HUES64 (cell line): ENCODE measurements around the gene BRF1.

Experiments
- H3K27ac ChIP-seq: 2 replicates; pipeline ENCODE4 v1.7.0; 2013; ENCODE audit warnings: low read depth, low read length, inconsistent platforms
- H3K27me3 ChIP-seq: 2 replicates; pipeline ENCODE4 v1.6.1; 2013; ENCODE audit warnings: mild to moderate bottlenecking, low read length; ENCODE audit not compliant: insufficient read depth
- H3K36me3 ChIP-seq: 2 replicates; pipeline ENCODE4 v1.6.1; 2013; ENCODE audit warnings: mild to moderate bottlenecking, low read length; ENCODE audit not compliant: insufficient read depth
- H3K4me1 ChIP-seq: 2 replicates; pipeline ENCODE4 v1.6.1; 2013; ENCODE audit warnings: mild to moderate bottlenecking, low read length, moderate library complexity; ENCODE audit not compliant: insufficient read depth
- H3K4me3 ChIP-seq: 2 replicates; pipeline ENCODE4 v1.5.1; 2013; ENCODE audit warnings: mild to moderate bottlenecking, low read length, moderate library complexity
- H3K9ac ChIP-seq: 2 replicates; pipeline ENCODE4 v1.6.1; 2013; ENCODE audit warnings: mild to moderate bottlenecking, low read depth, low read length
- H3K9me3 ChIP-seq: 2 replicates; pipeline ENCODE4 v1.6.1; 2013; ENCODE audit warnings: low read depth, low read length; ENCODE audit not compliant: insufficient read depth
- WGBS: fragments of 150-250, 120-280 bp; methylation state at CpG from one replicate; pipeline ENCODE4 v1.1.7; 2013; ENCODE audit warnings: missing lambda C conversion rate; 5-methylcytosine and 5-hydroxymethylcytosine counted together

BRF1 gene

DNA sequence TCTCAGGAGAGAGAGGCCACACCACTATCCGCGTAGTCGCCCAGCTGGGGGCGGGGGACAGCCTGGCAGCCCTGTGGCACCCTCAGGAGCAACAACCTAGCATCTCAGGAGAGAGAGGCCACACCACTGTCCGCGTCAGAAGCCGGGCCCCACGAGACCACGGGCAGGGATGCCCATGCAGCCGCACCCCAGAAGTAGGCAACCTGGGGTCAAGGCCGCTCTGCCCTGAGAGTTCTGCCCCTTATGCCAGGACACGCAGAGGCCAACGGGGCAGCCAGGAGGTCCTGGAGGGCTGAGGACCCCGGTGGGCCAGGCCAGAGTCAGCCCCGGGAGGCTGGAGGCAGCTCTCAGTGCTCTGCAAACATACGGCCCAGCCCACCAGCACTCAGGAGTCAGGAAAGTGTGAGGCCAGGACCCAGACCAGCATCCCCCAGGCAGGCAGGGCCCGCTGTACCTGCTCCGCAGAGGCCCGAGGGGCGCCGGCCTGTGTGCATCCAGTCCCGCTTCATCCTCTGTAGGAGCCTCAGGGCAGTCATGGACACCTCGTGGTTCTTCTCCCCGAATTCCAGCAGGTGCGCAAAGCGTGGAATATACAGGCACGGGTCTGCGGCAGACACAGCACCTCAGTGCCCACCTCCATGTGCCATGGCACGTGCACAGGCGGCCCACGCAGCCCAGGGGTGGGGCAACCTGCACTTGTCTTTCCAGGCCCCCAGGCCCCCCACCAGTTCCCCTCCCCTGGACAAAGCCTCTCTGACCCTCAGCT, 59.8 kb downstream of the BRF1 start:
- H3K9ac ChIP-seq, result no peak overlapping the region
- no peaks in the 10 kb centered on the region for H3K4me1 ChIP-seq
- no peaks in the 10 kb centered on the region for H3K27me3 ChIP-seq
- WGBS, result 95% methylated on average over 27 of the region's 31 CpGs
- H3K36me3 ChIP-seq, result peaks cover 4% of the 10 kb centered on the region; the same call in 1 of the 2 replicates
- H3K27ac ChIP-seq, result no peak overlapping the region
- H3K4me3 ChIP-seq, result no peak overlapping the region
- H3K9me3 ChIP-seq, result no peaks in the 10 kb centered on the region

DNA sequence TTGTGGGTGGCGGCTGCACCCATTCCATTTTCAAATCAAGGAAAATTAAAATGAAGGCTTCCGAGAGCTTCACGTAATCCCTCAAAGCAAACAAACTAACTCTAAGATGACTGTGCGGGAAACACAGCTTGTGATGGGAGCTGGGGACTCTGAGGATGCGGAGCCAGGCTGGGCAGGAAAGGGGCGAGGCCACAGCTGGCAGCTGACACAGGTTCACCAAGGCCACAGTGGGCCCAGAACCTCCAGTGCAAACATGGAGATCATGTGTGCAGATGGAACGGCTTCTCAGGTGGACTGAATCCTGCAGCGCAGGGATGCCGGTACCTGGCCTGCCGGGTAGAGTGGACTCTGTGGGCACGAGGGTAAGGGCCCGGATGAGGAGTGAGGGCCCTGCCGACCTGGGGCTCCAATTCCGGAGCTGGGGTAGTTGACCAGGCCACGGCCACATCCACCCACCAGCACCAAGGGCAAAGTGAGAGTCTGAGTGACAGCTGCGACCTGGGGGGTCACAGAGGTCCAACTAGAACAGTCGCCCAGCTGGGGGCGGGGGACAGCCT, 71.6 kb downstream of the BRF1 start:
- no peak overlapping the region for H3K4me3 ChIP-seq
- no peaks in the 10 kb centered on the region for H3K27me3 ChIP-seq
- no peak overlapping the region for H3K9ac ChIP-seq
- H3K4me1 ChIP-seq, result no peaks in the 10 kb centered on the region
- H3K27ac ChIP-seq, result no peak overlapping the region
- H3K36me3 ChIP-seq, result peaks cover 10% of the 10 kb centered on the region; the same call in 1 of the 2 replicates
- whole genome bisulfite sequencing, result 92% methylated on average over 18 of the region's 18 CpGs
- H3K9me3 ChIP-seq, result no peaks in the 10 kb centered on the region

DNA sequence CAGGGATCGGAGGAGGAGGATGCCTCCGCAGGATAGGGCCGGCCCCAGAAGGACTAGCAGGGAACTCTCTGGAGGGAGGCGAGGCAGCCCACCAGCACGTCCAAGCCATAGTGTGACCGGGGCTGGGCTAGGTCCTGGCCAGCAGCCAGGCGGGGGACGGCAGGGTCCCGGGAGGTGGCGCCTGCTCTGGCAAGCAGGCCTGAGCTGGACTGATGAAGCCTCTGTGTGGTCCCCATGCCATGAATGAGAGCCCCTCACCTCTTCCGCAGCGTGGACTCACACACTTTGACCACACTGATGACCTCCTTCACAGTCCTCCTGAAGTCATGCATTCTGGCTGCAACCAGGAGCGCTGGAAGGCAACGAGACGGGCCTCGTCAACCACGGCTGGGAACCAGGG, 72.2 kb downstream of the BRF1 start:
- no peak overlapping the region for H3K4me3 ChIP-seq
- 95% methylated on average over 17 of the region's 17 CpGs for WGBS
- no peak overlapping the region for H3K27ac ChIP-seq
- H3K27me3 ChIP-seq, result no peaks in the 10 kb centered on the region
- H3K36me3 ChIP-seq, result peaks cover 12% of the 10 kb centered on the region; the same call in 1 of the 2 replicates
- no peaks in the 10 kb centered on the region for H3K9me3 ChIP-seq
- no peaks in the 10 kb centered on the region for H3K4me1 ChIP-seq
- no peak overlapping the region for H3K9ac ChIP-seq

DNA sequence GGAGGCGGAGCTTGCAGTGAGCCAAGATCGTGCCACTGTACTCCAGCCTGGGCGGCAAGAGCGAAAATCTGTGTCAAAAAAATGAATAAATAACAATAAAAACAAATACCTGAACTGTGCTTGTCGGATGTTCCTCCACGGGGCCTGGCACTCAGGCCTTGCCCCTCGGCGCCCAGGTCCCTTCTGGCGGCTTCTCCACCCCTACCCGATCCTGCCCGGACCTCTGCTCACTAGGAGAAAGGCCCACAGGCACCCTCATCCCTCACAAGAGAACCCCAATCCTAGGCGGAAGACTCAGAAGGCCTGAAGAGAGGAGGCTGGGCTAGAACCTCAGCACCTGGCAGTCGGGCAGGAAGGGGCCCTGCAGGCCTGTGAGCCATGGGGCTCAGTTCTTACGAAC, 73.5 kb downstream of the BRF1 start:
- WGBS, result 92% methylated on average over 13 of the region's 14 CpGs
- H3K9ac ChIP-seq, result no peak overlapping the region
- no peak overlapping the region for H3K4me3 ChIP-seq
- no peaks in the 10 kb centered on the region for H3K27me3 ChIP-seq
- no peaks in the 10 kb centered on the region for H3K9me3 ChIP-seq
- H3K27ac ChIP-seq, result no peak overlapping the region
- peaks cover 17% of the 10 kb centered on the region for H3K36me3 ChIP-seq
- H3K4me1 ChIP-seq, result no peaks in the 10 kb centered on the region

DNA sequence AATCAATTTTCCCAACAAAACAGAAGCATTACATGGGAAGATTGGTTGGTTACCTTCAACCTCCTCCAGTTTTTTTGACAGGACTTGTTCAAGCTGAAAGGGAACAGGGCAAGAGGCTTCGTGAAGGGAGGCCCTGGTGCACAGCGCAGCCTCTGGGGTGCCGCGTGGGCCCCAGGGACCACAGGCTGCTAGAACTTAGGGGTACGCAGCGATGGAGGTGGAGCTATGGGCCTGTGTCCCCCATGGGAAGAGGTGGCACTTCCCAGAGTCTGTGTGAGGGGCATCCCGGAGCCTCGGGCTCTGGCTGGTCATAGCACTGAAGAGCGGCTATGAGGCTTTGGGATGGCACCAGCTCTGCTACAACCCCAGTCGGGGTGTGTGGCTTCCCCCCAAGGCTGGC, 74.6 kb downstream of the BRF1 start:
- no peaks in the 10 kb centered on the region for H3K9me3 ChIP-seq
- WGBS, result 96% methylated on average over 10 of the region's 10 CpGs
- no peak overlapping the region for H3K9ac ChIP-seq
- H3K27me3 ChIP-seq, result no peaks in the 10 kb centered on the region
- H3K36me3 ChIP-seq, result peaks cover 24% of the 10 kb centered on the region
- H3K27ac ChIP-seq, result no peak overlapping the region
- no peaks in the 10 kb centered on the region for H3K4me1 ChIP-seq
- no peak overlapping the region for H3K4me3 ChIP-seq

DNA sequence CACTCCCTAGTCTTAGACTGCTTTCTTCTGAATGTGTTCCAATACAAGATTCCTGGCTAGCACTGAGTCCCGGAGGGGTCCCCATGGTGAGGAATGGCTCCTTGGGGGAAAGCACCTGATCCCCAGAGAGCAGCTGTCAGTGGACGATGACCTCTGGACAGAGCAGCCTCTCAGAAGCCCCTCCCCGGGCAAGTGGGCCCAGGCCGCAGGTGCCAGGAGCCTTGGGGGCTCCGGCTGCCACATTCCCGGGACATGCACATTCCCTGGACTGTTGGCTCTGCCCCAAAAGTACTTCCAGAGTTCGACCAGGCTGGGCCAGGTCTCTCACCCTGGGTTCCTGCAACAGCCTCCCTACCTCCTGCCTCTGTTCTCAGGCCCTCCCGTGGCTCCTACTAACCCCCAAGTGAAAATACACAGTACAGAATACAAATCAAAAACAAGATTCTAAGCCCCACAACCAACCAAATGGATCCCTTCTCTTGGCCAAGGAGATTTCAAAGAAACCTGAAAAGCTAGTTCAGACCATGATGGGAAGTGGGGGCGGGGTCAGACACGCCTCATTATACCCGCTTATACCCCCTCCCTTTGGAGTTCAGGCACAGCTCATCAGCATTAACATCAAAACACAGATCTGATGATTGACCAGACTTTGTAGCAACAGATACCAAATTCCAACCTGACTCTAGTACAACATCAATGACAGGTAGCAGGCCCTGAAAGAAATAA, 75.8 kb downstream of the BRF1 start:
- Histone ChIP-seq H3K9me3 (no peaks in the 10 kb centered on the region), H3K4me1 (no peaks in the 10 kb centered on the region), H3K27me3 (no peaks in the 10 kb centered on the region), H3K4me3 (no peak overlapping the region), H3K9ac (no peak overlapping the region), H3K36me3 (peaks cover 26% of the 10 kb centered on the region), H3K27ac (no peak overlapping the region)
- 93% methylated on average over 11 of the region's 11 CpGs for WGBS

DNA sequence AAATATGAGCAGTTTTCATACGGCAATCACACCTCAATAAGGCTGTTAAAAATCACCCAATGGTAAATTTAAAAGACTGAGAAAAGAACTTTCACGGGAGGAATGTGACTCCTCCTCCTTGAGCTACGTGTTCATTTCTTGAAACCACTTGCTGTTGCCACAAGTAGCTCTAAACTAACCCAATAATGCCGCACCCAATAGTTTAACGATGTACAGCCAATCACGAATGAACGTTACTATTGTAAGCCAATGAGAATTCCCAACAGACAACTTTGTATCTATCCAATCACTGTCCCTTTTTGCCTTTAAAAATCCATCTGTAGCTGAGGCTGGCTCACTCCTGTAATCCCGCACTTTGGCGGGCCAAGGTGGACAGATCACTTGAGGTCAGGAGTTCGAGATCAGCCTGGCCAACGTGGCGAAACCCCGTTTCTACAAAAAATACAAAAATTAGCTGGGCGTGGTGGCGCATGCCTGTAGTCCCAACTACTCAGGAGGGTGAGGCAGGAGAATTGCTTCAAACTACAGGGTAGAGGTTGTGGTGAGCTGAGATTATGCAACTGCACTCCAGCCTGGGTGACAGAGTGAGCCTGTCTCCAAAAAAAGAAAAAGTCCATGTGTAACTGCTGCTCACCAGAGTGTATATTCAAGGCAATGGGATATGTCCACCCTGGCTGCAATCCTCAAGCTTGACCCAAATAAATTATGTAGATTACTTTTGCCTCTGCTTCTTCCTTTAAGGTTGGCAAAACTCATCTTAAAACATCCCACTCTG, 76.8 kb downstream of the BRF1 start:
- H3K27ac ChIP-seq, result no peak overlapping the region
- WGBS, result 96% methylated on average over 15 of the region's 15 CpGs
- no peak overlapping the region for H3K9ac ChIP-seq
- peaks cover 31% of the 10 kb centered on the region for H3K36me3 ChIP-seq
- H3K27me3 ChIP-seq, result no peaks in the 10 kb centered on the region
- H3K4me3 ChIP-seq, result no peak overlapping the region
- H3K9me3 ChIP-seq, result no peaks in the 10 kb centered on the region
- H3K4me1 ChIP-seq, result no peaks in the 10 kb centered on the region

DNA sequence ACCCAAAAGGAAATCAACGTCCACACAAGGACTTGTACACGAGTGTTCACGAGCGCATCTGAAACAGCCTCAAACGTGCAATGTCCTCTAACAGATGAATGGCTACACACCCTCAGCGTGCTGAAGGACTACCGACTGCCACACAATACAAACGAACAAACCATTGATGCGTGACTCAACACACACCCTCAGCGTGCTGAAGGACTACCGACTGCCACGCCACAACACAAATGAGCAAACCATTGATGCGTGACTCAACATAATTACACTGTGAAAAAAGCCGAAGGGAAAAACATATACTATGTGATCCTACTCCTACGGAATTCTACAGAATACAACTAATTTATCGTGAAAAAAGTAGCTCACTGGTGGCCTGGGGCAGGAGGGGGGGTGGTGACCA, 77.5 kb downstream of the BRF1 start:
- Histone ChIP-seq H3K4me3 (no peak overlapping the region), H3K36me3 (peaks cover 38% of the 10 kb centered on the region), H3K9ac (no peak overlapping the region), H3K4me1 (no peaks in the 10 kb centered on the region), H3K9me3 (no peaks in the 10 kb centered on the region), H3K27me3 (no peaks in the 10 kb centered on the region), H3K27ac (no peak overlapping the region)
- 96% methylated on average over 16 of the region's 16 CpGs for WGBS

DNA sequence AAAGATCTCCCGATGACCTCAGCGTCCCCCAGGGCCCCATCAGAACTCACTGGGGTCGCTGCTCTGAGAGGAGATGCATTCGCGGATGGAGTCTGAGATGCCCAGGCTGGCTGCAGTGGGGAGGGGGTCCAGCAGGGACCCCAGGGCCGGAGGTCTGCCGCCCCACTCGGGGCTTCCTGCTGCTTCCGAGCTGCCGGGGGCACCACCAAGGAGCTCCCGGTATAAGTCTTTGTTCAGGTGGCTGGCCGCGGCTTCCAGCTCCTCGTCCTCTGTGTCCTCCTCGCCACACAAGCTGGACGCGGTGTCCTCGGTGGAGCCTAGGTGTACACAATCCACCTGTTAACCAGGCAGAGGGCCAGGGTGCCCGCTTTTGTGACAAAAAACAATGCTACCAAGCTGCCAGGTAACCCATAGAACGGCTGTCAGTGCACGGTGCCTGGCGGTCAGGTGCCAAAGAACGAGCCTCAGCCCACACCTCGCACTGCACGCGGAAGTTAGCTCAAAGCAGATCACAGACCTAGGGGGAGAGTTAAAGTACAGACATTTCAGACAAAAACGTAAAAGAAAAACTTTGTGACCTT, 79.1 kb downstream of the BRF1 start:
- Histone ChIP-seq H3K4me1 (no peaks in the 10 kb centered on the region), H3K27ac (no peak overlapping the region), H3K9me3 (no peaks in the 10 kb centered on the region), H3K4me3 (no peak overlapping the region), H3K9ac (no peak overlapping the region), H3K27me3 (no peaks in the 10 kb centered on the region), H3K36me3 (peaks cover 48% of the 10 kb centered on the region)
- WGBS, result 95% methylated on average over 27 of the region's 27 CpGs

DNA sequence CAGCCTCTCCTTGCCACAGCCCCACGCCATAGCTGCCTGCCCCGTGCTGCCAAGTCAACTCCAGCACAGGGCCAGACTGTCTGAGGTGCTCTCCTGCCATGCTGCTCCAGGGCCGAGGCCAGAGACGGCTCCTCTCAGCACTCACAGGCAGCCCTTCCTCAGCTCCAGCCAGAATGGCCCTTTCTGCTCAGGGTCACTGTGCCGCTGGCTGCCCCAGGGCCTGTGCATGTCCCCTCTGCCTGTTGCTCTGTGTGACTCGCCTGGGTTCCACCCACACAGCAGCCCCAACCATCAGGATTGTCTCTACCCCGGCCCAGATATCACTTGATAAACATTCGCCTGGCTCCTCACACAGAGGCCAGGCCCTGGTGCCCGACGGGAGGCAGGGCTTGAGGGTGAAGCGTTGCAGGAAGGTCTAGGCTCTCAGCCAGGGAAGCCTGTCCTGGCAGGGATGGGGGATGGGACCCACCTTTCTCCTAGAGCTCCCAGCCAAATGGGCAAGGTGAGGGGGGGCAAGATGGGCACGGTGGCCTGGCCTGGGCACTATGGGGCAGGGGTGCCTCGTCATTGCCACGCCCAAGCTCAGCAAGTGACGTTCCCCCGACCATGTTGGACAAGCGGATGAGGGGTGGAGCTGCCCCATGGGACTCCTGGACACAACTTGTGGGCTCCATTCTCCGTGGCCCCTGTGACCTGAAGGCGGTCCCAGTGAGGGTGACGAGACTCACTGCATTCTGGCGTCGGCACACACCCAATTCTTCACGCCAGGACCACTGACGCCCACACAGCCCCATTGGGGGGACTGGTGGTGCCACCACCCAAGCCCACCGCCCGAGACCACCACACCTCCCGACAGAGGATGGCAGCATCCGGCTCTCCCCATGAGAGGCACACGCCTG, 79.9 kb downstream of the BRF1 start:
- Histone ChIP-seq H3K4me3 (no peak overlapping the region), H3K36me3 (peaks cover 46% of the 10 kb centered on the region), H3K9ac (no peak overlapping the region), H3K9me3 (no peaks in the 10 kb centered on the region), H3K27ac (no peak overlapping the region), H3K27me3 (no peaks in the 10 kb centered on the region), H3K4me1 (no peaks in the 10 kb centered on the region)
- WGBS, result 95% methylated on average over 29 of the region's 29 CpGs
